ENCODE results near the gene PARN. TPM values are rescaled to one million over a fixed set of nuclear protein-coding genes. Genes with fewer than 3 reads are reported as not detected.

The PARN gene
- total RNA-seq, 1 experiment from 2014 or later, result 30.7 TPM

DNA sequence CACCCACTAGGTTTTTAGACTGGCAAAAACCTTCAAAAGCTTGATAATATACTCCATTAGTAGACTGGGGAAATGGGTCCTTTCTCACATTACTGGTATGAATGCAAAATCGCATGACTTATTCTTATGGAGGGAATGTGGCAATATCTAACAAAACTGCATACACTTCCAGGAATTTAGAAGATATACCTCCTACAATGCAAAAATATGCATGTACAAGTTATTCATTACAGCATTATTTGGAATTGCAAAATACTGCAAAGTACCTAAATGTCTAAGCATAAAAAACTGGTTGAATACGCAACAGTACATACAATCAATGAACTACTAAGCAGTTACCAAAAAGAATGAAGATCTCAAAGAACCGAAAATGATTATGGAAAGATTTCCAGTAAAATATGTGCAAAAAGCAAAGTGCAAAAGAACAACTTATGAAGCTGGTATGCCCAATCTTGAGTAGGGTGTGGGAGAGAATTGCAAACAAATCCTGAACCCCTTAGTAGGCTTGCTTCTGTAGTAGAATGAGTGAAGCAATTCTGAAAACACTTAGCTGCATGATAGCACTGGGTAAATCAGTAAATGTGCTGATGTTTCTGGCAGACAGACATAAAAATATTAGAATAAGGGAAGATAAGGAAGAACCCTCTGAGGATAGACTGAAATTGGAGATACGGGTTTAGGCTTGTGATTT is 180.1 kb downstream of the PARN start:
- DNase-seq, result no peak
- Histone ChIP-seq H3K27me3 (replicated peaks; ENCODE audit: control insufficient read depth, insufficient read depth, low read length) (no peaks in the 10 kb centered on the region), H3K4me3 (ENCODE audit: low read depth, low read length) (no peak overlapping the region), H3K36me3 (ENCODE audit: control insufficient read depth, insufficient read depth, low read length) (no peaks in the 10 kb centered on the region), H3K4me1 (no peaks in the 10 kb centered on the region), H3K9me3 (no peaks in the 10 kb centered on the region)
- TF ChIP-seq CTCF (IDR thresholded peaks at IDR 0.05; ENCODE audit: insufficient read depth in 1 of 2, low read depth in 1 of 2, low read length in 1 of 2, severe bottlenecking in 1 of 2, unreplicated experiment in 1 of 2), result no peak
- CTCF ChIA-PET, result no interaction called here
- Mint-ChIP-seq H3K27me3 (ENCODE audit: insufficient read depth, unreplicated experiment) (no peaks in the 10 kb centered on the region), H3K9me3 (ENCODE audit: unreplicated experiment) (no peaks in the 10 kb centered on the region), H3K4me3 (ENCODE audit: unreplicated experiment) (no peak overlapping the region), H3K36me3 (ENCODE audit: insufficient read depth, unreplicated experiment) (no peaks in the 10 kb centered on the region), H3K4me1 (ENCODE audit: low read depth, unreplicated experiment) (peaks cover 9% of the 10 kb centered on the region), H3K27ac (ENCODE audit: unreplicated experiment) (no peak overlapping the region)
- POLR2A ChIA-PET, result no interaction called here
- intact Hi-C loops (cut with micrococcal nuclease; ENCODE audit: unreplicated experiment), result no loop called here
- BruUV-seq (replicated peaks), result no TSS peak

DNA sequence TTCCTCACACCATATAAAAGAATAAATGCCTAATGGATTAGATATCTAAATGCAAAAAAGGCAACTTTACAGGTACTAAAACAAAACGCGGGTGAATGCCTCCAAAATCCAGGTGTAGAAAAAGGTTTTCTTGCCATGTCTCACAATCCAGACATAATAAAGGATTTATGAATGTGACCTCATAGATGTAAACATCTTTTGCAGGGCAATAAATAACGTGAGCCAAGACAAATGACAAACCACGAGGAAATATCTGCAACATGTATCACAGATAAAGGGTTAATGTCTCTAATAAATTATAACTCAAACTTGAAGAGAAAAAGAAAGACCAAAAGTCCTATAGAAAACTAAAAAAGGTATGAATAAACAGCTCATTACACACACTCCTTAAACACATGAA is 180.7 kb downstream of the PARN start:
- H3K27me3 Mint-ChIP-seq (ENCODE audit: insufficient read depth, unreplicated experiment), result no peaks in the 10 kb centered on the region
- no peaks in the 10 kb centered on the region for H3K36me3 Mint-ChIP-seq (ENCODE audit: insufficient read depth, unreplicated experiment)
- CTCF ChIA-PET, result no interaction called here
- no peak overlapping the region for H3K4me3 Mint-ChIP-seq (ENCODE audit: unreplicated experiment)
- H3K27me3 ChIP-seq (replicated peaks; ENCODE audit: control insufficient read depth, insufficient read depth, low read length), result no peaks in the 10 kb centered on the region
- intact Hi-C loops (cut with micrococcal nuclease; ENCODE audit: unreplicated experiment), result no loop called here
- TF ChIP-seq CTCF (IDR thresholded peaks at IDR 0.05; ENCODE audit: insufficient read depth in 1 of 2, low read depth in 1 of 2, low read length in 1 of 2, severe bottlenecking in 1 of 2, unreplicated experiment in 1 of 2), result no peak
- POLR2A ChIA-PET, result no interaction called here
- no peaks in the 10 kb centered on the region for H3K9me3 ChIP-seq
- H3K9me3 Mint-ChIP-seq (ENCODE audit: unreplicated experiment), result no peaks in the 10 kb centered on the region
- DNase-seq, result no peak
- no peaks in the 10 kb centered on the region for H3K36me3 ChIP-seq (ENCODE audit: control insufficient read depth, insufficient read depth, low read length)
- H3K4me1 Mint-ChIP-seq (ENCODE audit: low read depth, unreplicated experiment), result peaks cover 9% of the 10 kb centered on the region
- H3K4me3 ChIP-seq (ENCODE audit: low read depth, low read length), result no peak overlapping the region
- no peaks in the 10 kb centered on the region for H3K4me1 ChIP-seq
- no TSS peak for BruUV-seq (replicated peaks)
- no peak overlapping the region for H3K27ac Mint-ChIP-seq (ENCODE audit: unreplicated experiment)

GRCh38 chr16:14448879-14449278 is 181.2 kb downstream of the PARN start:
- no peaks in the 10 kb centered on the region for H3K36me3 ChIP-seq (ENCODE audit: control insufficient read depth, insufficient read depth, low read length)
- intact Hi-C loops (cut with micrococcal nuclease; ENCODE audit: unreplicated experiment), result no loop called here
- Mint-ChIP-seq H3K4me1 (ENCODE audit: low read depth, unreplicated experiment) (peaks cover 9% of the 10 kb centered on the region), H3K36me3 (ENCODE audit: insufficient read depth, unreplicated experiment) (no peaks in the 10 kb centered on the region), H3K9me3 (ENCODE audit: unreplicated experiment) (no peaks in the 10 kb centered on the region), H3K27ac (ENCODE audit: unreplicated experiment) (no peak overlapping the region), H3K4me3 (ENCODE audit: unreplicated experiment) (no peak overlapping the region), H3K27me3 (ENCODE audit: insufficient read depth, unreplicated experiment) (no peaks in the 10 kb centered on the region)
- H3K27me3 ChIP-seq (replicated peaks; ENCODE audit: control insufficient read depth, insufficient read depth, low read length), result no peaks in the 10 kb centered on the region
- no peak overlapping the region for H3K4me3 ChIP-seq (ENCODE audit: low read depth, low read length)
- H3K9me3 ChIP-seq, result no peaks in the 10 kb centered on the region
- BruUV-seq (replicated peaks), result no TSS peak
- no peak for DNase-seq
- no peaks in the 10 kb centered on the region for H3K4me1 ChIP-seq
- no peak for TF ChIP-seq CTCF (IDR thresholded peaks at IDR 0.05; ENCODE audit: insufficient read depth in 1 of 2, low read depth in 1 of 2, low read length in 1 of 2, severe bottlenecking in 1 of 2, unreplicated experiment in 1 of 2)
- POLR2A ChIA-PET, result no interaction called here
- CTCF ChIA-PET, result no interaction called here

Measured in Caco-2 (cell line).